DMS79 (cell line): Measurements from ENCODE around the gene MS4A10.

ENCODE experiments used
- DNase-seq: peaks from one replicate; lab custom pipeline; 2025; lab: John Stamatoyannopoulos, UW

Gene MS4A10

GRCh38 chr11:60766547-60766946 is 18.6 kb upstream of the MS4A10 start:
- no peak for DNase-seq

- DNase-seq = no peak
Measured at GRCh38 chr11:60767388-60767811, 17.7 kb upstream of the MS4A10 start.

DNA sequence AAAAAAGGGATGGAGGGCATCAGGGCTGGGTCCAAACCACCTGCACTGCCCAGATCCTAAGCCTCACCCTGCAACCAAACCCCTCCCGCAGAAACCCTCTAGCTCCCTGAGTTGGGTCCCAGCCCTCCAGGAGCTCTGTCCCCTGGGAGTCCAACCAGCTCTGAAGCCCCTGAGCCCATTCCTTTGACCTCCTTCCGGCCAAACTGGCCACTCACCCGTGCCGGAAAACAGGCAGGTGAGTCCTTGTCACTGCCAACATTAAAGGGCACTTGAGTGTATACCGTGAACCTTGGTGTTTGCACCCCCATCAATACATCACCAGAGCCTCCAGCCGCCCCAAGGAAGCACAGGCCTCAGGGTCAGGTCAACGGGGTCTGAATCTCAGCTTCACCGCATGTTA is 16.9 kb upstream of the MS4A10 start:
- DNase-seq = no peak

DNA sequence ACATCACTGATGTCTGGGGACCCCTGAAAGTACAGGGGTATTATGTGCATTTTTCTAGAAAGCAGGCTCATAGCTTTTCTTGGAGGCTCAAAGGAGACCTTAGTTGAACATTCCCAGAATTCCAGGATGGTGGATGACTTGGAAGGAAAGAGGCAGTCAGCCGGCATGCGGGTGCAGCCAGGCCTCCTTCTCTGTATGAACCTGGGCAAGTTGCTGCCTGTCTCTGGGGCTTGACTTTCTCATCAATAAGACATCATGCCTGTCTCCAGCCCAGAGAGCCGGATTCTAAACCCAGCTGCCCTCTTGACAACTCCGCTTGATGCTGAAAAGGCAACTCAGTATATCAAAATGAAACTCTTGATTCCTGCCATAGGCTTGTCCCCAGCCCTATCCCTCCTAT is 15.9 kb upstream of the MS4A10 start:
- no peak for DNase-seq

DNA sequence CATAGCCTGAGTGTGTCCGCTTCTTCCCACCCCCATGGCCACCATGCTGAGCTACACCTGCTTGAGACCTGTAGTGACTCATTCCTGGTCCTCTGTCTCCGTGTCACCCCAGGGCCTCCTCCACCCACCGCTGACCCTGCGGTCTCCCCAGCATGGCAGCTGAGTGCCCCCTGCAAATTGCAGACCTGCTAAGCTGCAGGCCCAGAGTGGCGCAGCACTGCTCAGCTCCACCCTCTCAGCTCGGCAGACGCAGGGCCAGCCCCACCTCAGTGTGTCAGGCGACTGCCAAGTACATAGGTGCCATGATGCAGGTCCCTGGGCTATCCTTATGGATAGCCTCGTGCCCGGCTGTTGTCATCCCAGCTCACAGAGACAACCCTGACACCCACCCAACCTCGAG is 15.3 kb upstream of the MS4A10 start:
- DNase-seq = no peak

DNA sequence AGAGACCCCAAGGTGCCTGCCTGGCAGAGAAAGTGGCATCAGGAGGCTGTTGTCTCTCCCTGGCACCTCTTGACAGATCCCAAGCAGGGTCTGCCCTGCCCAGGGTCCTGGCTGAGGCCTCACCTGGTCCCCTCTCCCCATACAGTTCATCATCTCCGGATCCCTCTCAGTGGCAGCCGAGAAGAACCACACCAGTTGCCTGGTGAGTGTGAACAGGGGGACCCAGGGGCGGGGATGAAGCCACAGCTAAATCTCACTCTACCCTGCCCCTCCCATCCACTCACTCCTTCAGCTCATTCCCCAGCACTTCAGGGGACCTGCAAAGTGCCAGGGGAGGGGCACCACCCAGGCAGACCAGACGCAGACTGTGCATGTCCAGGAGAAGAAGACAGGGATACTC is 14.0 kb upstream of the MS4A10 start:
- no peak for DNase-seq

- no peak for DNase-seq
Measured at GRCh38 chr11:60771879-60772525, 13.1 kb upstream of the MS4A10 start.

DNA sequence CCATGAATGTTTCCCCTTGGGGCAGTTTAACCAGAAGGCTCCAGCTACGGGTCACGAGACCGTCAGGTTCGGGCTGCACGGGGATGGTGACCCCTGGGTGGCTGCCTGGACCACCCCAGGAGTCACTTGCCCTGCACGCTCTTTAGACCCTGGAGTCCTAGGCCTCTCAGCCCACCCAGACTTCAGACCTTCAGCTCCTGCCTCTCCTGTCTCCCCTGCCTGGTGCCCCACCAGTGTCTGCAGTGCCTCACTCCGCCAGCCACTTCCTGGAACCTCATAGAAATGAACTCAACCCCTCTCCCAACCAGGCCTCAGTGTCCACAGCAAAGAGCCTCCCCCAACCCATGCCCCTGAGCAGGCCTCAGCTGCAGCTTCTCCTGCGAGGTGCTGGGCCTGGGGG is 12.5 kb upstream of the MS4A10 start:
- DNase-seq = no peak

- no peak for DNase-seq
Measured at GRCh38 chr11:60774726-60775125, 10.4 kb upstream of the MS4A10 start.

DNA sequence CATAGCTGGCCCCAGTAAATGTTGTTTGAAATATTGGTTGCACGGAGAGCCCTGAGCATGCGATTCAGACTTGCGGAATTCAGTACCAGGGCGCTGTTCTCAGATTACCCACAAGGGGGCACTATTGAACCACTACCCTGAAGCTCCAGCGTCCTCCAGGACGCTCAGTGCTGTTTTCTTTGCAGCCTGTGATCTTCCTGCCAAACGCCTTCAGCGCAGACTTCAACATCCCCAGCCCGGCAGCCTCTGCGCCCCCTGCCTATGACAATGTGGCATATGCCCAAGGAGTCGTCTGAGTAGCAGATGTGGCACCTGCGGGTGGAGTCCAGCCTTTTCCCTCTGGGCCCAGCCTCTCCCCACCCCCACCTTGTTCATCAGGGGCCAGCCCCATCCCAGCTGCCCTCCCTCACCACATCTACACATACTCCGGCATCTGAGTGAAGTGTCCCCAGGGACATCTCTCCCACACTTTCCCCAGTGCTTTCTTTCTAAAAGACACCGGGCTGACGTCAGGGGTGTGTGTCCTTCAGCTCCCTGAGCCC is 9.6 kb upstream of the MS4A10 start:
- DNase-seq = peak; percentile 75

GRCh38 chr11:60776167-60776566 is 9.0 kb upstream of the MS4A10 start:
- DNase-seq = no peak

- DNase-seq = no peak
Measured at GRCh38 chr11:60777106-60777505, 8.0 kb upstream of the MS4A10 start.

DNA sequence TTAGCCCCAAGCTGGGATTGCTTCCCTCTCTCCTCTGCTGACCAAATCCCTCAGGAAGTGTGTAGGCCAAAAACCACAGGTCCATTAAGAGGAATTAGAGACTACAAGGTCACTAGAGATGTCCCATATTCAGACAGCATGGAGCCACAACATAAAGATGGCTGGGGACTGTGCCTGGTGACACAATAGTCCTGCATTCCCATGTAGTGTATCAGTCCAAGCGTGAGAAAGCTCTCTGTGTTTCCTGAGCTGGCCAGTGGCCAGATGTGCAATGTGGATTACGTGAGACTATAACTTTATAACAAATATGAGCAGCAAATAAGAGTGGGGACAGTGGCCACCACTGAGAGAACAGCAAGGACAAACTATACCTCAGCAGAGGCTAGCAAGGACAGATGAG is 7.6 kb upstream of the MS4A10 start:
- no peak for DNase-seq

GRCh38 chr11:60780065-60780464 is 5.1 kb upstream of the MS4A10 start:
- no peak for DNase-seq

DNA sequence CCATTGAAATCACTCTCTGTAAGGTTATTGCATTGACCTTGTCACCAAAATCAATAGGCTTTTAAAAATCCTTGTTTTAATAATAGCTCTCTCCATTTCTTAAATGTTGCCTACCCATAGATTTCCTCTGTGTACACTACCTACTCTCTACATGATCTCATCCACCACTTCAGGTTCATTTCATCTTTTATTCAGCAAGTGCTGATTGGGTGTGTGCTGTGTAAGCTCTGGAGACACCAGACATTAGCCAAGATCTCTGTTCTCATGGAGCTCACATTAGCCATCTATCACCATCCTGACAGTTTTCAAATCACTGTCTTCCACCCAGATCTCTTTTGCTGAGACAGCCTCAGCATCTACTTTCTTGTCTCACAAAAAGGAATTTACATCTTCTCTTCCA is 4.4 kb upstream of the MS4A10 start:
- no peak for DNase-seq

GRCh38 chr11:60781286-60781980 is 3.7 kb upstream of the MS4A10 start:
- no peak for DNase-seq

GRCh38 chr11:60781981-60782316 is 3.2 kb upstream of the MS4A10 start:
- DNase-seq = no peak

- no peak for DNase-seq
Measured at GRCh38 chr11:60782393-60783140, 2.6 kb upstream of the MS4A10 start.

DNA sequence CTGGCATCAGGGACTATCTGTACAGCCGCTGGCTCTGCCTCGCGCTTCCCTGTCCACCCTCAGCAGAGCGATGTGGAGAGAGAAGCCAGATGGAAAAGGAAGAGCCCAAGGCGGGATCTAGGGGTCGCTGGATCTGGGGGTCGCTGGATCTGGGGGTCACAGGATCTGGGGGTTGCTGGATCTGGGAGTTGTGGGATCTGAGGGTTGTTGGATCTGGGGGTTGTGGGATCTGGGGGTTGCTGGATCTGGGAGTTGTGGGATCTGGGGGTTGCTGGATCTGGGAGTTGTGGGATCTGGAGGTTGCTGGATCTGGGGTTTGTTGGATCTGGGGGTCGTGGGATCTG is 2.0 kb upstream of the MS4A10 start:
- no peak for DNase-seq

- no peak for DNase-seq
Measured at GRCh38 chr11:60783911-60784310, 1.2 kb upstream of the MS4A10 start.

- no peak for DNase-seq
Measured at GRCh38 chr11:60785806-60786361, 751 bp downstream of the MS4A10 start.

DNA sequence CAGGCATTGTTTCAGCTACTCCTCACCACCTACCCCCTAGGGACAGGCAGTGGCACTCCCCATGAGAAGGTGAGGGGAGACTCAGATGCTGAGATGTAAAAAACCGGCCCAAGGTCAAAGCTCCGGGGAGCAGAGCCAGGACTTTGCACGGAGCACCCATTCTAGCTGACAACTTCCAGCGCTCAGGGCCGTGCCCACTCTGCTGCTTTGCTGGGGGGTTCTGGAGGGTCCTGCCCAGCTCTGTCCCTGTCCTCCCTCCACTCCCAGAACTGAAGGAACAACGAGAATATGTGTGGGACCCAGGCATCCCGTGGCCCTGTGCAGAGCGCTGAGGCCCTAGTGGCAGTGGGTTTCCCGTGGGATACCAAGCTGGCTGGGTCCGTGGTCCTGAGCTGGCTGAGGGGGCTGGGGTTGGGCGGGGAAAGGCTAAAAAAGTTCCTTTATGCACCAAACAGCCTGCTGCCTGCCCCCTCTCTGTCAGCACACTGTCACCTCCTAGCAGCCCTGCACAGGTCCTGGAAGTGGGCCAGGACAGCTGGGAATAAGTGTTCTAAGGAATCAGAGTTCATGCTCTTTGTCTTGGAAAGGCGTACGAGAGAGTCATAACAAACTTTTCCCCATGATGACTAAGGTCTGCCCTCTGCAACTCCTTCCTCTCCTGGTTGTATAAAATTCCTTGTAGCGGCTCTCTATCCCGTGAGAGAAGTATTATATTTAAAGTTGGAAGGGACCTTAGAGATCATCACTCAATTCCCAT is 1.9 kb downstream of the MS4A10 start:
- DNase-seq = no peak
